ENCODE measurements around the gene LDAF1.

GRCh38 chr16:21167929-21168602, 9.6 kb downstream of the LDAF1 start:
- TF ChIP-seq POLR2AphosphoS5 (IDR thresholded peaks at IDR 0.05; ENCODE audit: low read depth, low read length) (no peak), POLR2A (IDR thresholded peaks at IDR 0.05; ENCODE audit: low read depth, low read length) (no peak), TAF1 (IDR thresholded peaks at IDR 0.05; ENCODE audit: borderline replicate concordance, low read depth, low read length) (no peak)
